Common myeloid progenitor, CD34-positive (primary cell): ENCODE data around the gene PHKG1.
"Not testable (repeated sequence)": the region's sequence is repeated elsewhere in the genome, so short reads cannot be mapped to it uniquely, and the experiment has no call there.

Source experiments
- CTCF ChIA-PET: fragments of 350-600 bp; sonication (Branson Sonifier 250); formaldehyde crosslinking; loops from one replicate; lab custom pipeline; 2021; ENCODE audit warnings: antibody characterized with exemption; lab: Charles Lee
- POLR2A ChIA-PET: fragments of 350-600 bp; sonication (Branson Sonifier 250); formaldehyde crosslinking; loops from one replicate; lab custom pipeline; 2021; ENCODE audit warnings: antibody characterized with exemption; lab: Charles Lee
- DNase-seq, 3 donors: peaks; one replicate each; pipeline versions ENCODE4 v3.0.0 to v3.0.0-alpha.2; 2013
- H3K27ac ChIP-seq, 2 experiments: 1 replicate in 1 of 2; 2 replicates in 1 of 2; pipeline ENCODE4 v1.7.0; 2013; ENCODE audit warnings: inconsistent platforms in 2 of 2, low read length in 2 of 2, mild to moderate bottlenecking in 2 of 2, low read depth in 1 of 2, moderate library complexity in 1 of 2; ENCODE audit not compliant: severe bottlenecking in 2 of 2, insufficient read depth in 1 of 2, poor library complexity in 1 of 2
- H3K27me3 ChIP-seq, 5 experiments: replicated peaks in 2 of 5; 1 replicate in 3 of 5; 2 replicates in 2 of 5; pipeline versions ENCODE4 v1.6.1 to v1.7.0; 2013; ENCODE audit warnings: low read length in 4 of 5, mild to moderate bottlenecking in 2 of 5, moderate library complexity in 2 of 5, inconsistent platforms in 1 of 5; ENCODE audit not compliant: insufficient read depth in 5 of 5, control insufficient read depth in 4 of 5
- H3K36me3 ChIP-seq, 4 experiments: 1 replicate in 2 of 4; 2 replicates in 2 of 4; pipeline versions ENCODE4 v1.6.1 to v1.7.0; 2013; ENCODE audit warnings: low read length in 3 of 4, control low read depth in 1 of 4, mild to moderate bottlenecking in 1 of 4; ENCODE audit not compliant: control insufficient read depth in 4 of 4, insufficient read depth in 4 of 4
- H3K4me1 ChIP-seq, 4 experiments: 1 replicate in 3 of 4; 2 replicates in 1 of 4; pipeline versions ENCODE4 v1.6.1 to v1.7.1; 2013; ENCODE audit warnings: low read length in 3 of 4, mild to moderate bottlenecking in 3 of 4, control low read depth in 1 of 4, inconsistent platforms in 1 of 4, moderate library complexity in 1 of 4; ENCODE audit not compliant: control insufficient read depth in 4 of 4, insufficient read depth in 4 of 4; ENCODE audit errors: control extremely low read depth in 1 of 4
- H3K4me3 ChIP-seq, 7 experiments: 1 replicate in 4 of 7; 2 replicates in 3 of 7; pipeline versions ENCODE4 v1.5.1 to v1.7.0; 2013; ENCODE audit warnings: mild to moderate bottlenecking in 7 of 7, low read length in 6 of 7, moderate library complexity in 6 of 7, inconsistent platforms in 2 of 7, low read depth in 2 of 7, control low read depth in 1 of 7; ENCODE audit not compliant: insufficient read depth in 4 of 7, control insufficient read depth in 1 of 7; ENCODE audit errors: extremely low read depth in 1 of 7
- H3K9me3 ChIP-seq, 5 experiments: 1 replicate in 4 of 5; 2 replicates in 1 of 5; pipeline versions ENCODE4 v1.6.1 to v1.7.1; 2013; ENCODE audit warnings: low read length in 4 of 5, mild to moderate bottlenecking in 2 of 5, inconsistent platforms in 1 of 5, low read depth in 1 of 5, moderate library complexity in 1 of 5; ENCODE audit not compliant: control insufficient read depth in 4 of 5, insufficient read depth in 2 of 5; ENCODE audit errors: control extremely low read depth in 1 of 5
- WGBS: methylation state at CpG from one replicate; pipeline ENCODE4 v1.1.5; 2013; ENCODE audit not compliant: insufficient coverage; 5-methylcytosine and 5-hydroxymethylcytosine counted together

PHKG1 gene

GRCh38 chr7:56077681-56078080 lies 15.1 kb downstream of the PHKG1 start:
- CTCF ChIA-PET: interaction anchor here (0.8 to 1.9 kb wide), 3 partner anchors 9 to 73 kb away, joined by 3 to 6 read pairs (median 4); no protein-coding TSS in a partner anchor
- no CpG with 5 or more reads among the region's 3 CpGs for WGBS
- POLR2A ChIA-PET: no interaction called here

GRCh38 chr7:56074371-56074791 lies 18.4 kb downstream of the PHKG1 start:
- DNase-seq: peak; percentile 58 to 77 (median 70)
- no peaks in the 10 kb centered on the region for H3K9me3 ChIP-seq
- no peak overlapping the region for H3K27ac ChIP-seq
- POLR2A ChIA-PET: interaction anchor here (0.6 kb wide), 1 partner anchor 485 kb away, joined by 3 read pairs; no protein-coding TSS in a partner anchor
- CTCF ChIA-PET: interaction anchor here (1.4 to 7.3 kb wide), 13 partner anchors 9 to 433 kb away, joined by 4 to 123 read pairs (median 9); partner anchors contain the start of genes CHCHD2, PHKG1 and SUMF2
- H3K27me3 ChIP-seq: no peaks in the 10 kb centered on the region
- peaks cover 0 to 4% (median 1%) of the 10 kb centered on the region in 4 experiments for H3K4me1 ChIP-seq
- H3K36me3 ChIP-seq: peaks cover 13 to 44% (median 29%) of the 10 kb centered on the region in 4 experiments
- WGBS: 31% methylated on average over 19 of the region's 19 CpGs
- no peak overlapping the region for H3K4me3 ChIP-seq

More at GRCh38 chr7:56077681-56078080, 15.1 kb downstream of the PHKG1 start:
- Histone ChIP-seq H3K36me3 (peaks cover 13 to 48% (median 31%) of the 10 kb centered on the region in 4 experiments), H3K9me3 (no peaks in the 10 kb centered on the region), H3K4me1 (peaks cover 0 to 10% (median 4%) of the 10 kb centered on the region in 4 experiments), H3K27me3 (no peaks in the 10 kb centered on the region), H3K27ac (no peak overlapping the region), H3K4me3 (no peak overlapping the region)
- DNase-seq: no peak

GRCh38 chr7:56066376-56066775 lies 26.4 kb downstream of the PHKG1 start:
- H3K27me3 ChIP-seq, H3K27ac ChIP-seq, H3K4me3 ChIP-seq, POLR2A ChIA-PET, H3K9me3 ChIP-seq, DNase-seq: not testable (repeated sequence)
- WGBS: over 99% methylated on average over 9 of the region's 13 CpGs
- Histone ChIP-seq H3K36me3 (peaks cover 0 to 36% (median 24%) of the 10 kb centered on the region in 4 experiments), H3K4me1 (peaks cover 6 to 23% (median 14%) of the 10 kb centered on the region in 4 experiments)
- CTCF ChIA-PET: interaction anchor here (1.4 to 4.1 kb wide), 3 partner anchors 8 to 40 kb away, joined by 3 to 23 read pairs (median 13); partner anchors contain the start of gene CHCHD2

GRCh38 chr7:56063882-56064625 lies 28.7 kb downstream of the PHKG1 start, which contains the start of gene SUMF2:
Gene SUMF2, plus strand, starts transcription at chr7:56064286. Its CDS starts 26 bp downstream, at chr7:56064312.
- POLR2A ChIA-PET: interaction anchor here (1.9 kb wide), 1 partner anchor 13 kb away, joined by 10 read pairs; the partner anchor contains the start of genes CCT6A and PSPH
- Histone ChIP-seq H3K36me3 (peaks cover 7 to 47% (median 26%) of the 10 kb centered on the region in 4 experiments), H3K9me3 (no peaks in the 10 kb centered on the region), H3K4me3 (peak within 1 kb of the TSS; percentile 79 to 97 (median 92)), H3K27ac (peak within 1 kb of the TSS; percentile 46 to 80), H3K4me1 (peaks cover 6 to 28% (median 14%) of the 10 kb centered on the region in 4 experiments), H3K27me3 (no peaks in the 10 kb centered on the region)
- DNase-seq: peak; percentile 87 to 89 (median 89)
- CTCF ChIA-PET: interaction anchor here (0.8 to 4.1 kb wide), 6 partner anchors 10 to 695 kb away, joined by 3 to 23 read pairs (median 6); partner anchors contain the start of genes CCT6A and PSPH
- WGBS: under 1% methylated on average over 35 of the region's 49 CpGs

- Histone ChIP-seq H3K36me3 (peaks cover 10 to 50% (median 26%) of the 10 kb centered on the region in 4 experiments), H3K27me3 (no peaks in the 10 kb centered on the region), H3K4me1 (peaks cover 6 to 28% (median 14%) of the 10 kb centered on the region in 4 experiments), H3K27ac (peak overlapping the region; percentile 42 to 80), H3K9me3 (no peaks in the 10 kb centered on the region), H3K4me3 (peak overlapping the region in 5 of 7 experiments; percentile 83 to 97 (median 92))
- CTCF ChIA-PET: interaction anchor here (0.9 to 2.3 kb wide), 4 partner anchors 13 to 694 kb away, joined by 3 to 7 read pairs (median 5); partner anchors contain the start of genes CCT6A and PSPH
- WGBS: 97% methylated on average over 3 of the region's 7 CpGs
- POLR2A ChIA-PET: interaction anchor here (1.9 kb wide), 1 partner anchor 12 kb away, joined by 10 read pairs; the partner anchor contains the start of genes CCT6A and PSPH
- DNase-seq: no peak
Measured at GRCh38 chr7:56063500-56063881, 29.3 kb downstream of the PHKG1 start.

- Histone ChIP-seq H3K9me3 (no peaks in the 10 kb centered on the region), H3K4me1 (peaks cover 6 to 28% (median 14%) of the 10 kb centered on the region in 4 experiments), H3K27me3 (no peaks in the 10 kb centered on the region), H3K27ac (peak overlapping the region in 1 of 2 experiments; percentile 60), H3K4me3 (peak overlapping the region in 1 of 7 experiments; percentile 13), H3K36me3 (peaks cover 12 to 60% (median 29%) of the 10 kb centered on the region in 4 experiments)
- peak in 2 of 3 donors; percentile 38 to 59 for DNase-seq
- 64% methylated on average over 1 of the region's 2 CpGs for WGBS
- POLR2A ChIA-PET: no interaction called here
- CTCF ChIA-PET: interaction anchor here (0.7 to 2.2 kb wide), 5 partner anchors 11 to 68 kb away, joined by 3 to 9 read pairs (median 6); partner anchors contain the start of genes CCT6A and PSPH
Measured at GRCh38 chr7:56062382-56062781, 30.4 kb downstream of the PHKG1 start.
